Measurements from ENCODE around the gene PLEKHG4B. TPM values are rescaled to one million over a fixed set of nuclear protein-coding genes. Genes with fewer than 3 reads are reported as not detected.

Gene PLEKHG4B
- polyA plus RNA-seq, 1 donor from 2014 or later: 0.78 TPM

DNA sequence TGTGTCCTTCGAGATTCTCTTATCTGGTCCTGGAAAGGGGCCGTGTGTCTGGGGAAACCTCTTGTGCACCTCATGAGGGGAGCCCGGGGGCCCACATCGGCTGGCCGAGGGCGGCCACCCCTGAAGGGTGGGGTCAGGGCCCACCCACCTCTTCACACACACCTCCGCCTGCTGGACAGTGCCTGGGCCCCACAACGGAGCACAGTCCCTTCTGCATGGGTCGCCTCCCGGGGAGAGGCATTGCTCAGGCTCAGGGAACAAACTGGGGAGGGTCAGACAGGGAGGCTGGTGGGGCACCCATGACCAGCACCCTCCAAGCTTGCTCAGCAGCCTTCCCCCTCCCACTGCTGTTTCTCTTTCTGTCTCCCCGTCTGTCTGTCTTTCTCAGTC, 98.0 kb downstream of the PLEKHG4B start:
- H3K4me2 ChIP-seq (ENCODE audit: low read length): no peak overlapping the region
- H3K4me3 ChIP-seq (ENCODE audit: low read length): no peak overlapping the region
- no peak overlapping the region for H3K9ac ChIP-seq (ENCODE audit: low read length)
- no peaks in the 10 kb centered on the region for H3K36me3 ChIP-seq (ENCODE audit: insufficient read depth, low read length)
- no peaks in the 10 kb centered on the region for H3K9me2 ChIP-seq (ENCODE audit: insufficient read depth, low read length)
- no peaks in the 10 kb centered on the region for H3F3A ChIP-seq (ENCODE audit: insufficient read depth, low read length, poor library complexity, severe bottlenecking)
- no peak overlapping the region for H3K27ac ChIP-seq (ENCODE audit: low read length)
- no peaks in the 10 kb centered on the region for H3K79me2 ChIP-seq (replicated peaks; ENCODE audit: insufficient read depth, low read length)
- H2AFZ ChIP-seq (ENCODE audit: low read depth, low read length): no peak overlapping the region
- no peaks in the 10 kb centered on the region for H3K9me3 ChIP-seq (ENCODE audit: low read length)
- no peaks in the 10 kb centered on the region for H3K27me3 ChIP-seq (ENCODE audit: insufficient read depth, low read depth, low read length)
- TF ChIP-seq EP300 (conservative IDR thresholded peaks at IDR 0.05; ENCODE audit: poor library complexity, severe bottlenecking) (no peak), SMC3 (conservative IDR thresholded peaks at IDR 0.05; ENCODE audit: poor library complexity) (no peak), POLR2AphosphoS5 (IDR thresholded peaks at IDR 0.05) (no peak), RAD21 (conservative IDR thresholded peaks at IDR 0.05) (no peak), EZH2 (IDR thresholded peaks at IDR 0.05; ENCODE audit: borderline replicate concordance, insufficient read depth, low read length, poor library complexity, severe bottlenecking) (no peak), TAF1 (IDR thresholded peaks at IDR 0.05; ENCODE audit: low read depth) (no peak), MXI1 (conservative IDR thresholded peaks at IDR 0.05; ENCODE audit: poor library complexity, severe bottlenecking) (no peak)
- TF ChIP-seq, protein P1, sequence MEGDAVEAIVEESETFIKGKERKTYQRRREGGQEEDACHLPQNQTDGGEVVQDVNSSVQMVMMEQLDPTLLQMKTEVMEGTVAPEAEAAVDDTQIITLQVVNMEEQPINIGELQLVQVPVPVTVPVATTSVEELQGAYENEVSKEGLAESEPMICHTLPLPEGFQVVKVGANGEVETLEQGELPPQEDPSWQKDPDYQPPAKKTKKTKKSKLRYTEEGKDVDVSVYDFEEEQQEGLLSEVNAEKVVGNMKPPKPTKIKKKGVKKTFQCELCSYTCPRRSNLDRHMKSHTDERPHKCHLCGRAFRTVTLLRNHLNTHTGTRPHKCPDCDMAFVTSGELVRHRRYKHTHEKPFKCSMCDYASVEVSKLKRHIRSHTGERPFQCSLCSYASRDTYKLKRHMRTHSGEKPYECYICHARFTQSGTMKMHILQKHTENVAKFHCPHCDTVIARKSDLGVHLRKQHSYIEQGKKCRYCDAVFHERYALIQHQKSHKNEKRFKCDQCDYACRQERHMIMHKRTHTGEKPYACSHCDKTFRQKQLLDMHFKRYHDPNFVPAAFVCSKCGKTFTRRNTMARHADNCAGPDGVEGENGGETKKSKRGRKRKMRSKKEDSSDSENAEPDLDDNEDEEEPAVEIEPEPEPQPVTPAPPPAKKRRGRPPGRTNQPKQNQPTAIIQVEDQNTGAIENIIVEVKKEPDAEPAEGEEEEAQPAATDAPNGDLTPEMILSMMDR (IDR thresholded peaks at IDR 0.05; ENCODE audit: poor library complexity, severe bottlenecking): no peak
- TF ChIP-seq, protein P2, sequence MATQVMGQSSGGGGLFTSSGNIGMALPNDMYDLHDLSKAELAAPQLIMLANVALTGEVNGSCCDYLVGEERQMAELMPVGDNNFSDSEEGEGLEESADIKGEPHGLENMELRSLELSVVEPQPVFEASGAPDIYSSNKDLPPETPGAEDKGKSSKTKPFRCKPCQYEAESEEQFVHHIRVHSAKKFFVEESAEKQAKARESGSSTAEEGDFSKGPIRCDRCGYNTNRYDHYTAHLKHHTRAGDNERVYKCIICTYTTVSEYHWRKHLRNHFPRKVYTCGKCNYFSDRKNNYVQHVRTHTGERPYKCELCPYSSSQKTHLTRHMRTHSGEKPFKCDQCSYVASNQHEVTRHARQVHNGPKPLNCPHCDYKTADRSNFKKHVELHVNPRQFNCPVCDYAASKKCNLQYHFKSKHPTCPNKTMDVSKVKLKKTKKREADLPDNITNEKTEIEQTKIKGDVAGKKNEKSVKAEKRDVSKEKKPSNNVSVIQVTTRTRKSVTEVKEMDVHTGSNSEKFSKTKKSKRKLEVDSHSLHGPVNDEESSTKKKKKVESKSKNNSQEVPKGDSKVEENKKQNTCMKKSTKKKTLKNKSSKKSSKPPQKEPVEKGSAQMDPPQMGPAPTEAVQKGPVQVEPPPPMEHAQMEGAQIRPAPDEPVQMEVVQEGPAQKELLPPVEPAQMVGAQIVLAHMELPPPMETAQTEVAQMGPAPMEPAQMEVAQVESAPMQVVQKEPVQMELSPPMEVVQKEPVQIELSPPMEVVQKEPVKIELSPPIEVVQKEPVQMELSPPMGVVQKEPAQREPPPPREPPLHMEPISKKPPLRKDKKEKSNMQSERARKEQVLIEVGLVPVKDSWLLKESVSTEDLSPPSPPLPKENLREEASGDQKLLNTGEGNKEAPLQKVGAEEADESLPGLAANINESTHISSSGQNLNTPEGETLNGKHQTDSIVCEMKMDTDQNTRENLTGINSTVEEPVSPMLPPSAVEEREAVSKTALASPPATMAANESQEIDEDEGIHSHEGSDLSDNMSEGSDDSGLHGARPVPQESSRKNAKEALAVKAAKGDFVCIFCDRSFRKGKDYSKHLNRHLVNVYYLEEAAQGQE (IDR thresholded peaks at IDR 0.05; ENCODE audit: borderline replicate concordance): no peak
- no peaks in the 10 kb centered on the region for H4K20me1 ChIP-seq (ENCODE audit: insufficient read depth)

DNA sequence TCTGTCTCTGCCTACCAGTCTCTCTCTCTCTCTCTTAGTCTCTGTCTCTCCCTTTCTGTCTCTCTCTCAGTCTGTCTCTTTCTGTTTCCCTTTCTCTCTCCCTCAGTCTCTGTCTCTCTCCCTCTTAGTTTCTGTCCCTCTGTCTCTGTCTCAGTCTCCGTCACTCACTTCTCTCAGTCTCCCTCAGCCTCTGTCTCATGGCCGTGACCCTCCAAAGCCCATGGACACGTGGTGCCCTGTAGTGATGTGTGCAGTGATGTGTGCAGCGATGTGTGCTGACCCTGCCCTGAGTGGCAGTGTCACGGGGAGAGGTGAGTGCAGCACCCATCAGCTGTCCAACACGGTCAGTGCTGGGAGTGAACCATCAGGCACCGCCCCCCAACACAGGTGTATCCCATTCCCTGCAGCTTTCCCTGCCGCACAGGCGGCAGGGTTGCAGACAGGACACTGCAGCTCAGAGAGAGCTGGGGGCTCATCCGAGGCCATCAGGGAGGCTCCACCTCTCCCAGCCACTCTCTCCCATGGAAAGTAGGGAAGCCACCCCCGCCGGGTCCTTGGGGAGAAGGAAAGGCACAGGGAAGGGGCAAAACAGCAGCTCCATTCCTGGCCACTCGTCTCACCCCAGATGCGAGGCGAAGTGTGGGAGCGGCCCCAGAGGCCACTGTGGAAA, 98.5 kb downstream of the PLEKHG4B start:
- no peak for TF ChIP-seq RAD21 (conservative IDR thresholded peaks at IDR 0.05)
- no peak for TF ChIP-seq POLR2AphosphoS5 (IDR thresholded peaks at IDR 0.05)
- TF ChIP-seq TAF1 (IDR thresholded peaks at IDR 0.05; ENCODE audit: low read depth): no peak
- TF ChIP-seq EP300 (conservative IDR thresholded peaks at IDR 0.05; ENCODE audit: poor library complexity, severe bottlenecking): no peak
- TF ChIP-seq, protein P2 (IDR thresholded peaks at IDR 0.05; ENCODE audit: borderline replicate concordance): no peak
- TF ChIP-seq, protein P1 (IDR thresholded peaks at IDR 0.05; ENCODE audit: poor library complexity, severe bottlenecking): no peak
- TF ChIP-seq EZH2 (IDR thresholded peaks at IDR 0.05; ENCODE audit: borderline replicate concordance, insufficient read depth, low read length, poor library complexity, severe bottlenecking): no peak
- TF ChIP-seq MXI1 (conservative IDR thresholded peaks at IDR 0.05; ENCODE audit: poor library complexity, severe bottlenecking): no peak
- TF ChIP-seq SMC3 (conservative IDR thresholded peaks at IDR 0.05; ENCODE audit: poor library complexity): no peak
- Histone ChIP-seq H3K27ac (ENCODE audit: low read length) (no peak overlapping the region), H3K9ac (ENCODE audit: low read length) (no peak overlapping the region), H3K79me2 (replicated peaks; ENCODE audit: insufficient read depth, low read length) (no peaks in the 10 kb centered on the region), H3K4me3 (ENCODE audit: low read length) (no peak overlapping the region), H3K9me3 (ENCODE audit: low read length) (no peaks in the 10 kb centered on the region), H3K36me3 (ENCODE audit: insufficient read depth, low read length) (no peaks in the 10 kb centered on the region), H3K27me3 (ENCODE audit: insufficient read depth, low read depth, low read length) (no peaks in the 10 kb centered on the region), H3K9me2 (ENCODE audit: insufficient read depth, low read length) (no peaks in the 10 kb centered on the region), H3K4me2 (ENCODE audit: low read length) (no peak overlapping the region), H4K20me1 (ENCODE audit: insufficient read depth) (no peaks in the 10 kb centered on the region), H3F3A (ENCODE audit: insufficient read depth, low read length, poor library complexity, severe bottlenecking) (no peaks in the 10 kb centered on the region), H2AFZ (ENCODE audit: low read depth, low read length) (no peak overlapping the region)
